ENCODE measurements around the gene MEAK7.

The MEAK7 gene

GRCh38 chr16:84464116-84464515 lies 40.3 kb downstream of the MEAK7 start:
- DNase-seq: no peak

- DNase-seq: no peak
Measured at GRCh38 chr16:84463221-84463620, 41.2 kb downstream of the MEAK7 start.

- DNase-seq: no peak
Measured at GRCh38 chr16:84462296-84463210, 41.9 kb downstream of the MEAK7 start.

GRCh38 chr16:84461413-84462295 lies 42.8 kb downstream of the MEAK7 start:
- DNase-seq: no peak

- DNase-seq: no peak
Measured at GRCh38 chr16:84461029-84461412, 43.4 kb downstream of the MEAK7 start.

GRCh38 chr16:84460406-84461028 lies 43.9 kb downstream of the MEAK7 start:
- no peak for DNase-seq

- DNase-seq: no peak
Measured at GRCh38 chr16:84459941-84460405, 44.5 kb downstream of the MEAK7 start.

- no peak for DNase-seq
Measured at GRCh38 chr16:84459533-84459894, 44.9 kb downstream of the MEAK7 start.

GRCh38 chr16:84458606-84459532 lies 45.6 kb downstream of the MEAK7 start:
- no peak for DNase-seq

- no peak for DNase-seq
Measured at GRCh38 chr16:84455031-84455430, 49.4 kb downstream of the MEAK7 start.
